HG02973 (cell line): ENCODE data around the gene ITGA4.

ENCODE experiments used
- ATAC-seq: cut with Tn5 transposase; IDR thresholded peaks from one replicate; pipeline ENCODE4 v1.9.1; 2021; ENCODE audit warnings: moderate library complexity; ENCODE audit not compliant: unreplicated experiment

The ITGA4 gene

GRCh38 chr2:181499231-181499630 lies 42.0 kb downstream of the ITGA4 start:
- no peak for ATAC-seq

- no peak for ATAC-seq
Observed at GRCh38 chr2:181500201-181500600, 43.0 kb downstream of the ITGA4 start.

GRCh38 chr2:181515719-181516118 lies 58.5 kb downstream of the ITGA4 start:
- no peak for ATAC-seq

- no peak for ATAC-seq
Observed at GRCh38 chr2:181516992-181517391, 59.8 kb downstream of the ITGA4 start.

- no peak for ATAC-seq
Observed at GRCh38 chr2:181517685-181518301, 60.6 kb downstream of the ITGA4 start.

- ATAC-seq: no peak
Observed at GRCh38 chr2:181520253-181520652, 63.1 kb downstream of the ITGA4 start.

GRCh38 chr2:181523756-181524155 lies 66.6 kb downstream of the ITGA4 start:
- ATAC-seq: no peak

- no peak for ATAC-seq
Observed at GRCh38 chr2:181526014-181526413, 68.8 kb downstream of the ITGA4 start.

GRCh38 chr2:181527058-181527457 lies 69.9 kb downstream of the ITGA4 start:
- no peak for ATAC-seq

- no peak for ATAC-seq
Observed at GRCh38 chr2:181528441-181528840, 71.3 kb downstream of the ITGA4 start.

GRCh38 chr2:181536730-181537129 lies 79.5 kb downstream of the ITGA4 start:
- ATAC-seq: no peak

GRCh38 chr2:181540421-181540820 lies 83.2 kb downstream of the ITGA4 start:
- no peak for ATAC-seq

GRCh38 chr2:181542170-181542569 lies 85.0 kb downstream of the ITGA4 start:
- ATAC-seq: no peak

- ATAC-seq: no peak
Observed at GRCh38 chr2:181546086-181546485, 88.9 kb downstream of the ITGA4 start.

GRCh38 chr2:181552808-181553207 lies 95.6 kb downstream of the ITGA4 start:
- ATAC-seq: no peak

GRCh38 chr2:181553244-181553643 lies 96.1 kb downstream of the ITGA4 start:
- no peak for ATAC-seq

GRCh38 chr2:181554061-181554830 lies 97.1 kb downstream of the ITGA4 start:
- no peak for ATAC-seq

- no peak for ATAC-seq
Observed at GRCh38 chr2:181558371-181558770, 101.2 kb downstream of the ITGA4 start.

GRCh38 chr2:181563101-181563692 lies 106.0 kb downstream of the ITGA4 start:
- ATAC-seq: no peak

GRCh38 chr2:181566334-181567032 lies 109.3 kb downstream of the ITGA4 start:
- ATAC-seq: no peak

- no peak for ATAC-seq
Observed at GRCh38 chr2:181570059-181570458, 112.9 kb downstream of the ITGA4 start.
